ENCODE measurements around the gene BRD4.

Gene BRD4

GRCh38 chr19:15299568-15300409 lies 32.5 kb downstream of the BRD4 start:
- TF ChIP-seq FOXP2 (optimal IDR thresholded peaks at IDR 0.05; ENCODE audit: borderline replicate concordance, extremely low read depth, extremely low read length, insufficient read depth) (no peak), POLR2AphosphoS5 (IDR thresholded peaks at IDR 0.05; ENCODE audit: low read depth, low read length) (no peak), SIN3A (IDR thresholded peaks at IDR 0.05; ENCODE audit: borderline replicate concordance, insufficient read depth, low read length) (no peak), REST (IDR thresholded peaks at IDR 0.05; ENCODE audit: insufficient read depth in 1 of 2, low read depth in 2 of 2, low read length in 2 of 2) (no peak), TAF1 (IDR thresholded peaks at IDR 0.05; ENCODE audit: borderline replicate concordance, insufficient read depth, low read length) (no peak)

- no peak for TF ChIP-seq TAF1 (IDR thresholded peaks at IDR 0.05; ENCODE audit: borderline replicate concordance, insufficient read depth, low read length)
- TF ChIP-seq FOXP2 (optimal IDR thresholded peaks at IDR 0.05; ENCODE audit: borderline replicate concordance, extremely low read depth, extremely low read length, insufficient read depth), result no peak
- no peak for TF ChIP-seq SIN3A (IDR thresholded peaks at IDR 0.05; ENCODE audit: borderline replicate concordance, insufficient read depth, low read length)
- TF ChIP-seq REST (IDR thresholded peaks at IDR 0.05; ENCODE audit: insufficient read depth in 1 of 2, low read depth in 2 of 2, low read length in 2 of 2), result no peak
- no peak for TF ChIP-seq POLR2AphosphoS5 (IDR thresholded peaks at IDR 0.05; ENCODE audit: low read depth, low read length)
Observed at GRCh38 chr19:15298847-15299567, 33.3 kb downstream of the BRD4 start.

GRCh38 chr19:15297416-15298224 lies 34.7 kb downstream of the BRD4 start:
- TF ChIP-seq FOXP2 (optimal IDR thresholded peaks at IDR 0.05; ENCODE audit: borderline replicate concordance, extremely low read depth, extremely low read length, insufficient read depth) (peak; percentile 43), REST (IDR thresholded peaks at IDR 0.05; ENCODE audit: insufficient read depth in 1 of 2, low read depth in 2 of 2, low read length in 2 of 2) (no peak)

GRCh38 chr19:15296841-15297415 lies 35.4 kb downstream of the BRD4 start:
- TF ChIP-seq TAF1 (IDR thresholded peaks at IDR 0.05; ENCODE audit: borderline replicate concordance, insufficient read depth, low read length) (no peak), SIN3A (IDR thresholded peaks at IDR 0.05; ENCODE audit: borderline replicate concordance, insufficient read depth, low read length) (no peak), REST (IDR thresholded peaks at IDR 0.05; ENCODE audit: insufficient read depth in 1 of 2, low read depth in 2 of 2, low read length in 2 of 2) (no peak), POLR2AphosphoS5 (IDR thresholded peaks at IDR 0.05; ENCODE audit: low read depth, low read length) (no peak), FOXP2 (optimal IDR thresholded peaks at IDR 0.05; ENCODE audit: borderline replicate concordance, extremely low read depth, extremely low read length, insufficient read depth) (no peak)
